K562 (cell line): Measurements from ENCODE around the gene PKIB. TPM values are rescaled to one million over a fixed set of nuclear protein-coding genes. Genes with fewer than 3 reads are reported as not detected.

Experiments used
- ATAC-seq: fragments of 200-7000 bp; cut with Tn5 transposase; 3 replicates; pipeline ENCODE4 v1.9.1; 2020; ENCODE audit warnings: moderate library complexity
- BruUV-seq: library from RNA; stranded (reverse); fragments of 400-500 nt; replicated peaks from 2 replicates; lab custom pipeline; 2021; lab: Mats Ljungman, UMichigan
- CTCF ChIA-PET: fragments of 300-600 bp; formaldehyde crosslinking; extraction: SDS; loops from one replicate; lab custom pipeline; 2021; ENCODE audit warnings: low intra/inter-chr PET ratio; lab: Yijun Ruan, JAX
- POLR2A ChIA-PET: fragments of 300-600, 350-650 bp; sonication (Branson Sonifier 250); formaldehyde crosslinking; extraction: SDS; loops from one replicate; lab custom pipeline; 2021; ENCODE audit warnings: antibody characterized with exemption, inconsistent platforms; lab: Yijun Ruan, JAX
- DNase-seq, 4 experiments: peaks; one replicate each; pipeline versions ENCODE4 v3.0.0 to v3.0.0-alpha.2; 2011 to 2018; ENCODE audit warnings: low spot score in 3 of 4, mixed read lengths in 3 of 4; ENCODE audit errors: extremely low read depth in 1 of 4
- FAIRE-seq: peaks from 2 replicates; lab custom pipeline; 2011; peaks lifted over from hg19 to GRCh38; lab: Jason Lieb, UNC
- H2AFZ ChIP-seq: 2 replicates; pipeline ENCODE4 v1.6.0; 2011; ENCODE audit warnings: low read depth, low read length, control low read depth, inconsistent platforms
- H3K27ac ChIP-seq: fragments of 200-600 bp; 3 replicates; pipeline ENCODE4 v1.8.0; 2011; ENCODE audit warnings: low read depth, mild to moderate bottlenecking, control low read depth, inconsistent platforms, low read length, moderate library complexity, mixed read lengths; ENCODE audit errors: extremely low read depth
- H3K27me3 ChIP-seq, 2 experiments: fragments of 300-600 bp in 1 of 2; 2 replicates in 1 of 2; 3 replicates in 1 of 2; pipeline versions ENCODE4 v1.6.0 to v1.8.0; 2011; ENCODE audit warnings: inconsistent platforms in 2 of 2, low read length in 2 of 2, mild to moderate bottlenecking in 1 of 2, mixed read lengths in 1 of 2, moderate library complexity in 1 of 2; ENCODE audit not compliant: control insufficient read depth in 2 of 2, insufficient read depth in 2 of 2
- H3K36me3 ChIP-seq: fragments of 300-600 bp; 3 replicates; pipeline ENCODE4 v1.8.0; 2011; ENCODE audit warnings: mild to moderate bottlenecking, low read length, inconsistent platforms; ENCODE audit not compliant: control insufficient read depth, insufficient read depth
- H3K4me1 ChIP-seq, 2 experiments: fragments of 200-600 bp in 1 of 2; replicated peaks in 1 of 2; 2 replicates in 1 of 2; 3 replicates in 1 of 2; pipeline versions ENCODE4 v1.5.1 to v1.8.0; 2011; ENCODE audit warnings: inconsistent platforms in 2 of 2, low read length in 2 of 2, mild to moderate bottlenecking in 1 of 2, mixed read lengths in 1 of 2, moderate library complexity in 1 of 2; ENCODE audit not compliant: control insufficient read depth in 2 of 2, insufficient read depth in 2 of 2
- H3K4me2 ChIP-seq: 2 replicates; pipeline ENCODE4 v1.6.1; 2011; ENCODE audit warnings: low read length, control low read depth, inconsistent platforms, mixed read lengths; ENCODE audit not compliant: insufficient read depth
- H3K4me3 ChIP-seq: fragments of 200-600 bp; sonication (generic), shearing (Covaris generic); 2 replicates; pipeline ENCODE4 v1.5.1; 2016; ENCODE audit warnings: control low read depth, inconsistent platforms
- H3K79me2 ChIP-seq: fragments of 200-600 bp; 3 replicates; pipeline ENCODE4 v1.8.0; 2011; ENCODE audit warnings: low read length, inconsistent platforms; ENCODE audit not compliant: control insufficient read depth, insufficient read depth
- H3K9ac ChIP-seq, 2 experiments: 2 replicates each; pipeline versions ENCODE4 v1.6.0 to v1.6.1; 2011; ENCODE audit warnings: low read depth in 2 of 2, low read length in 2 of 2, control low read depth in 1 of 2, inconsistent platforms in 1 of 2, mild to moderate bottlenecking in 1 of 2, mixed read lengths in 1 of 2; ENCODE audit not compliant: insufficient read depth in 1 of 2
- H3K9me1 ChIP-seq: one replicate; pipeline ENCODE4 v1.6.0; 2011; ENCODE audit warnings: inconsistent platforms, mild to moderate bottlenecking, low read length, moderate library complexity; ENCODE audit not compliant: control insufficient read depth, insufficient read depth
- H3K9me3 ChIP-seq: replicated peaks from 2 replicates; pipeline ENCODE4 v1.5.1; 2011; ENCODE audit warnings: low read depth, low read length, inconsistent platforms; ENCODE audit not compliant: control insufficient read depth, insufficient read depth
- H4K20me1 ChIP-seq: replicated peaks from 2 replicates; pipeline ENCODE4 v1.6.1; 2011; ENCODE audit warnings: low read length, inconsistent platforms, mixed read lengths; ENCODE audit not compliant: control insufficient read depth, insufficient read depth
- PCBP2 ChIP-seq: fragments of 200-400 bp; formaldehyde crosslinking; IDR thresholded peaks from 2 replicates; pipeline ENCODE4 v1.6.1; 2018; ENCODE audit warnings: low read length, low read depth, mild to moderate bottlenecking, moderate library complexity; ENCODE audit not compliant: poor library complexity, severe bottlenecking
- POLR2AphosphoS5 ChIP-seq: IDR thresholded peaks from 2 replicates; pipeline ENCODE4 v1.6.1; 2011; ENCODE audit warnings: mild to moderate bottlenecking, low read depth, low read length, moderate library complexity; ENCODE audit not compliant: control insufficient read depth, insufficient read depth
- SP2 ChIP-seq: IDR thresholded peaks from 2 replicates; pipeline ENCODE4 v1.6.1; 2011; ENCODE audit warnings: mild to moderate bottlenecking, low read depth, low read length, moderate library complexity; ENCODE audit not compliant: poor library complexity, severe bottlenecking; ENCODE audit errors: extremely low read depth
- ZNF408 ChIP-seq: fragments of 250-450 bp; sonication (Bioruptor Pico); IDR thresholded peaks from 2 replicates; pipeline ENCODE4 v1.4.0; 2020; ENCODE audit warnings: low read depth, mild to moderate bottlenecking, moderate library complexity
- ZNF644 ChIP-seq: fragments of 200-800 bp; sonication (Bioruptor generic); IDR thresholded peaks from 2 replicates; pipeline ENCODE4 v1.6.1; 2016; ENCODE audit warnings: low read depth, missing genetic modification characterization, missing compliant biosample characterization
- WGBS: fragments of 100-300 bp; shearing (Covaris generic); methylation state at CpG from one replicate; pipeline ENCODE4 v1.1.6; 2016; ENCODE audit warnings: low coverage, mixed read lengths; ENCODE audit not compliant: insufficient coverage; ENCODE audit errors: missing lambda C conversion rate; 5-methylcytosine and 5-hydroxymethylcytosine counted together
- in situ Hi-C: fragments of 300-500 bp; cut with MboI; formaldehyde crosslinking; loops from 4 replicates; pipeline ENCODE4 v1.15.0; 2018; ENCODE audit warnings: inconsistent platforms, mixed read lengths
- intact Hi-C: fragments of 100-400 bp; cut with micrococcal nuclease; formaldehyde crosslinking; loops from 2 replicates; pipeline ENCODE4 v1.14.2; 2022
- polyA plus RNA-seq, 8 experiments: library from polyadenylated mRNA; depleted of rRNA in 4 of 8; stranded (reverse) in 5 of 8; unstranded in 3 of 8; fragments of >200 nt; fragmentation: Nextera tagmentation in 2 of 8; fragmentation: Illumina TruSeq in 1 of 8; extraction: Ambion mirVana in 2 of 8; extraction: Trizol in 1 of 8; gene quantifications; 2 replicates each; pipeline versions ENCODE4 v1.2.1 to v1.2.3, GENCODE V29; 2011 to 2014; ENCODE audit warnings: inconsistent platforms in 1 of 8, missing spikeins in 1 of 8
- total RNA-seq, 7 experiments: library from RNA; depleted of rRNA in 6 of 7; stranded (reverse); fragments of >200 nt in 6 of 7; fragmentation: Illumina TruSeq in 2 of 7; extraction: Trizol in 2 of 7; gene quantifications; 2 replicates each; pipeline versions ENCODE4 v1.2.1 to v1.2.3, GENCODE V29; 2011 to 2021; ENCODE audit warnings: low replicate concordance in 1 of 7
- TF ChIP-seq, protein P1 (sequence below): sonication (generic); formaldehyde crosslinking; IDR thresholded peaks from 2 replicates; pipeline ENCODE4 v1.8.0; 2023; ENCODE audit warnings: mild to moderate bottlenecking, missing genetic modification reagents

Gene PKIB
- total and polyA plus RNA-seq, 9 of the 15 experiments (the other 6 are each of a cell fraction or from before 2014, with no cell fraction given) = 14.8 to 37.5 (median 27.4) TPM

DNA sequence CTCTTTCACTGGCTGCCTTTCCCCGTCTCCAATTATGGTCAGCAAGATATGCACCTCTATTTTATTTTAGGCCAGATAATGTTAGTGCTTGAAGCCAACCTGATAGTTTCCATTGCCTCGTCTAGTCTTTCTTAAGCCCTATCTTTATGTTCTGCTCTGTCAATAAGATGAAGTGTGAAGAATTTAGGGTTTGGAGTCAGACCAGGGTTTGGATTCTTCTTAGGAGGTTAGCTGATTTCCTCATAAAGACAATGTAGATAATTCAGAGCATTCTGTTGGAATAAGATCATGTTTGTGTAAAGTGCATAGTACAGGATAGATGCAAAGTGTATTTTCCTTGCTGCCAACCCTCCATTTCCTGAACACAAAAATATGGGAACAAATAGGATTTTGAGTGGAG is 43.8 kb downstream of the PKIB start:
- TF ChIP-seq, protein P1, sequence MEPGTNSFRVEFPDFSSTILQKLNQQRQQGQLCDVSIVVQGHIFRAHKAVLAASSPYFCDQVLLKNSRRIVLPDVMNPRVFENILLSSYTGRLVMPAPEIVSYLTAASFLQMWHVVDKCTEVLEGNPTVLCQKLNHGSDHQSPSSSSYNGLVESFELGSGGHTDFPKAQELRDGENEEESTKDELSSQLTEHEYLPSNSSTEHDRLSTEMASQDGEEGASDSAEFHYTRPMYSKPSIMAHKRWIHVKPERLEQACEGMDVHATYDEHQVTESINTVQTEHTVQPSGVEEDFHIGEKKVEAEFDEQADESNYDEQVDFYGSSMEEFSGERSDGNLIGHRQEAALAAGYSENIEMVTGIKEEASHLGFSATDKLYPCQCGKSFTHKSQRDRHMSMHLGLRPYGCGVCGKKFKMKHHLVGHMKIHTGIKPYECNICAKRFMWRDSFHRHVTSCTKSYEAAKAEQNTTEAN (CRISPR knock-in tag) = no peak
- TF ChIP-seq ZNF408 (CRISPR knock-in tag) (no peak), ZNF644 (tag) (no peak), POLR2AphosphoS5 (no peak), SP2 (no peak), PCBP2 (no peak)
- intact Hi-C loops (no loop called here), in situ Hi-C loops (no loop called here)
- 60% methylated on average over 2 of the region's 2 CpGs for WGBS
- ChIA-PET CTCF (no interaction called here), POLR2A (no interaction called here)
- FAIRE-seq (no peak), ATAC-seq (no peak), DNase-seq (no peak)
- no peak overlapping the region for H3K4me2 ChIP-seq
- H3K9me1 ChIP-seq = no peaks in the 10 kb centered on the region
- no peak overlapping the region for H3K27ac ChIP-seq
- H3K9me3 ChIP-seq = no peaks in the 10 kb centered on the region
- H3K4me1 ChIP-seq = no peaks in the 10 kb centered on the region; a peak in 1 of 5 replicates
- no peaks in the 10 kb centered on the region for H4K20me1 ChIP-seq
- no peaks in the 10 kb centered on the region for H3K27me3 ChIP-seq
- no peak overlapping the region for H3K4me3 ChIP-seq
- no peaks in the 10 kb centered on the region for H3K79me2 ChIP-seq
- no peaks in the 10 kb centered on the region; the same call in 2 of the 3 replicates for H3K36me3 ChIP-seq
- H2AFZ ChIP-seq = no peak overlapping the region
- BruUV-seq = no TSS peak
- H3K9ac ChIP-seq = no peak overlapping the region
